Measurements from ENCODE around the gene CYP4F22. TPM values are rescaled to one million over a fixed set of nuclear protein-coding genes. Genes with fewer than 3 reads are reported as not detected.

CYP4F22 gene
- total and polyA plus RNA-seq, 4 donors = 0.07 to 0.18 TPM; not detected in 2

GRCh38 chr19:15564534-15565168 is 56.3 kb downstream of the CYP4F22 start:
- H3K27me3 ChIP-seq (ENCODE audit: control insufficient read depth in 3 of 3, insufficient read depth in 3 of 3, low read length in 2 of 3) = no peaks in the 10 kb centered on the region
- DNase-seq = no peak
- no peaks in the 10 kb centered on the region for H3K9me3 ChIP-seq (ENCODE audit: control insufficient read depth in 4 of 4, insufficient read depth in 3 of 4, low read length in 3 of 4)
- H3K4me3 ChIP-seq = no peak overlapping the region
- no peak overlapping the region for H3K27ac ChIP-seq (ENCODE audit: low read depth in 1 of 2, low read length in 1 of 2)
- no peaks in the 10 kb centered on the region for H3K36me3 ChIP-seq (ENCODE audit: control insufficient read depth in 4 of 4, insufficient read depth in 4 of 4, low read length in 4 of 4)
- no peak for ATAC-seq (ENCODE audit: insufficient read depth, low FRiP score)
- no peak overlapping the region for H3K9ac ChIP-seq (ENCODE audit: insufficient read depth in 1 of 2, low read length in 2 of 2)
- TF ChIP-seq, protein P1, sequence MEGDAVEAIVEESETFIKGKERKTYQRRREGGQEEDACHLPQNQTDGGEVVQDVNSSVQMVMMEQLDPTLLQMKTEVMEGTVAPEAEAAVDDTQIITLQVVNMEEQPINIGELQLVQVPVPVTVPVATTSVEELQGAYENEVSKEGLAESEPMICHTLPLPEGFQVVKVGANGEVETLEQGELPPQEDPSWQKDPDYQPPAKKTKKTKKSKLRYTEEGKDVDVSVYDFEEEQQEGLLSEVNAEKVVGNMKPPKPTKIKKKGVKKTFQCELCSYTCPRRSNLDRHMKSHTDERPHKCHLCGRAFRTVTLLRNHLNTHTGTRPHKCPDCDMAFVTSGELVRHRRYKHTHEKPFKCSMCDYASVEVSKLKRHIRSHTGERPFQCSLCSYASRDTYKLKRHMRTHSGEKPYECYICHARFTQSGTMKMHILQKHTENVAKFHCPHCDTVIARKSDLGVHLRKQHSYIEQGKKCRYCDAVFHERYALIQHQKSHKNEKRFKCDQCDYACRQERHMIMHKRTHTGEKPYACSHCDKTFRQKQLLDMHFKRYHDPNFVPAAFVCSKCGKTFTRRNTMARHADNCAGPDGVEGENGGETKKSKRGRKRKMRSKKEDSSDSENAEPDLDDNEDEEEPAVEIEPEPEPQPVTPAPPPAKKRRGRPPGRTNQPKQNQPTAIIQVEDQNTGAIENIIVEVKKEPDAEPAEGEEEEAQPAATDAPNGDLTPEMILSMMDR (IDR thresholded peaks at IDR 0.05; ENCODE audit: control extremely low read depth, extremely low read depth) = no peak
- H3K4me1 ChIP-seq (ENCODE audit: control insufficient read depth in 5 of 5, insufficient read depth in 5 of 5, low read length in 5 of 5) = peaks cover 0 to 5% (median 0%) of the 10 kb centered on the region in 5 donors
- 84 to 87% methylated on average over 7 of the region's 7 CpGs for WGBS, 2 donors

GRCh38 chr19:15570420-15570819 is 62.1 kb downstream of the CYP4F22 start:
- no peak for ATAC-seq (ENCODE audit: insufficient read depth, low FRiP score)

DNA sequence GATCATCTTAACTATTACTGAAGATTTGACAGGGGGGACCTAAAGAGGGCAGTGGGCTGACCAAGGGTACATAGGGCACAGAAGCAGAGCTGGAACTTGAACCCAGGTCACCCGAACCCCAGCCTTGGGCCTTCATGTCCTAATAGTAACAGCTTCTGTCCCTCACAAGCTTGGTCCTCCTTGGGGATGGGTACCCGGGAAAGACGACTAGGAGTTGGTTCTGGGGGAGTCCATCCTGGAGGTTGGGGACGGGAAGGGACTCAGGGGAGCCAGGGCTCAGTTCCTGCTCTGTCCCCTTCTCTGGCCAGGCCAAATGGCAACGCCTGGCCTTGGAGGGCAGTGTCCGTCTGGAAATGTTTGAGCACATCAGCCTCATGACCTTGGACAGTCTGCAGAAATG is 67.1 kb downstream of the CYP4F22 start:
- ATAC-seq (ENCODE audit: insufficient read depth, low FRiP score) (no peak), DNase-seq (no peak)
- 54 to 63% methylated on average over 6 of the region's 6 CpGs for WGBS, 2 donors
- no peaks in the 10 kb centered on the region for H3K4me1 ChIP-seq (ENCODE audit: control insufficient read depth in 5 of 5, insufficient read depth in 5 of 5, low read length in 5 of 5)
- H3K36me3 ChIP-seq (ENCODE audit: control insufficient read depth in 4 of 4, insufficient read depth in 4 of 4, low read length in 4 of 4) = no peaks in the 10 kb centered on the region
- no peak overlapping the region for H3K9ac ChIP-seq (ENCODE audit: insufficient read depth in 1 of 2, low read length in 2 of 2)
- no peak overlapping the region for H3K4me3 ChIP-seq
- no peaks in the 10 kb centered on the region for H3K27me3 ChIP-seq (ENCODE audit: control insufficient read depth in 3 of 3, insufficient read depth in 3 of 3, low read length in 2 of 3)
- H3K9me3 ChIP-seq (ENCODE audit: control insufficient read depth in 4 of 4, insufficient read depth in 3 of 4, low read length in 3 of 4) = no peaks in the 10 kb centered on the region
- TF ChIP-seq, protein P1 (IDR thresholded peaks at IDR 0.05; ENCODE audit: control extremely low read depth, extremely low read depth) = no peak
- no peak overlapping the region for H3K27ac ChIP-seq (ENCODE audit: low read depth in 1 of 2, low read length in 1 of 2)

More at GRCh38 chr19:15570420-15570819, 62.1 kb downstream of the CYP4F22 start:
- Histone ChIP-seq H3K4me3 (no peak overlapping the region), H3K36me3 (ENCODE audit: control insufficient read depth in 4 of 4, insufficient read depth in 4 of 4, low read length in 4 of 4) (no peaks in the 10 kb centered on the region), H3K27ac (ENCODE audit: low read depth in 1 of 2, low read length in 1 of 2) (no peak overlapping the region), H3K4me1 (ENCODE audit: control insufficient read depth in 5 of 5, insufficient read depth in 5 of 5, low read length in 5 of 5) (no peaks in the 10 kb centered on the region), H3K27me3 (ENCODE audit: control insufficient read depth in 3 of 3, insufficient read depth in 3 of 3, low read length in 2 of 3) (no peaks in the 10 kb centered on the region), H3K9me3 (ENCODE audit: control insufficient read depth in 4 of 4, insufficient read depth in 3 of 4, low read length in 3 of 4) (no peaks in the 10 kb centered on the region), H3K9ac (ENCODE audit: insufficient read depth in 1 of 2, low read length in 2 of 2) (no peak overlapping the region)
- DNase-seq = no peak
- 78 to 84% methylated on average over 3 of the region's 3 CpGs for WGBS, 2 donors
- TF ChIP-seq, protein P1 (IDR thresholded peaks at IDR 0.05; ENCODE audit: control extremely low read depth, extremely low read depth) = no peak
